ENCODE measurements around the gene MMP12.

- TF ChIP-seq, protein P1, sequence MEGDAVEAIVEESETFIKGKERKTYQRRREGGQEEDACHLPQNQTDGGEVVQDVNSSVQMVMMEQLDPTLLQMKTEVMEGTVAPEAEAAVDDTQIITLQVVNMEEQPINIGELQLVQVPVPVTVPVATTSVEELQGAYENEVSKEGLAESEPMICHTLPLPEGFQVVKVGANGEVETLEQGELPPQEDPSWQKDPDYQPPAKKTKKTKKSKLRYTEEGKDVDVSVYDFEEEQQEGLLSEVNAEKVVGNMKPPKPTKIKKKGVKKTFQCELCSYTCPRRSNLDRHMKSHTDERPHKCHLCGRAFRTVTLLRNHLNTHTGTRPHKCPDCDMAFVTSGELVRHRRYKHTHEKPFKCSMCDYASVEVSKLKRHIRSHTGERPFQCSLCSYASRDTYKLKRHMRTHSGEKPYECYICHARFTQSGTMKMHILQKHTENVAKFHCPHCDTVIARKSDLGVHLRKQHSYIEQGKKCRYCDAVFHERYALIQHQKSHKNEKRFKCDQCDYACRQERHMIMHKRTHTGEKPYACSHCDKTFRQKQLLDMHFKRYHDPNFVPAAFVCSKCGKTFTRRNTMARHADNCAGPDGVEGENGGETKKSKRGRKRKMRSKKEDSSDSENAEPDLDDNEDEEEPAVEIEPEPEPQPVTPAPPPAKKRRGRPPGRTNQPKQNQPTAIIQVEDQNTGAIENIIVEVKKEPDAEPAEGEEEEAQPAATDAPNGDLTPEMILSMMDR (conservative IDR thresholded peaks at IDR 0.05; ENCODE audit: low read depth in 2 of 2) = no peak; a peak in 1 of 4 replicates
- TF ChIP-seq POLR2AphosphoS5 (IDR thresholded peaks at IDR 0.05; ENCODE audit: low read depth) (no peak), CREB1 (CRISPR knock-in tag; IDR thresholded peaks at IDR 0.05; ENCODE audit: low read depth) (no peak), EZH2phosphoT487 (IDR thresholded peaks at IDR 0.05; ENCODE audit: unreplicated experiment) (no peak), EZH2 (IDR thresholded peaks at IDR 0.05; ENCODE audit: low read depth, unreplicated experiment) (no peak), ZNF114 (CRISPR knock-in tag; IDR thresholded peaks at IDR 0.05) (no peak), REST (IDR thresholded peaks at IDR 0.05; ENCODE audit: unreplicated experiment) (no peak), NANOG (IDR thresholded peaks at IDR 0.05; ENCODE audit: borderline replicate concordance) (no peak), ETS1 (IDR thresholded peaks at IDR 0.05) (no peak), JUNB (IDR thresholded peaks at IDR 0.05; ENCODE audit: unreplicated experiment) (no peak)
Observed at GRCh38 chr11:102915044-102915375, 40.2 kb upstream of the MMP12 start.
